Loucy (cell line): ENCODE data around the gene RUNX2.

Experiments used
- H2AFZ ChIP-seq: fragments of 200-600 bp; sonication (generic); 2 replicates; pipeline ENCODE4 v1.6.0; 2016; ENCODE audit warnings: antibody characterized with exemption, mild to moderate bottlenecking, low read length, moderate library complexity
- H3F3A ChIP-seq: fragments of 200-600 bp; 2 replicates; pipeline ENCODE4 v1.6.0; 2016; ENCODE audit warnings: antibody characterized with exemption, low read depth, mild to moderate bottlenecking
- H3K27me3 ChIP-seq: fragments of 200-600 bp; sonication (generic); 2 replicates; pipeline ENCODE4 v1.6.1; 2014; ENCODE audit warnings: low read length, mild to moderate bottlenecking; ENCODE audit not compliant: insufficient read depth, poor library complexity, severe bottlenecking
- H3K36me3 ChIP-seq: fragments of 200-600 bp; sonication (generic); 2 replicates; pipeline ENCODE4 v1.6.1; 2016; ENCODE audit warnings: low read length; ENCODE audit not compliant: insufficient read depth
- H3K4me1 ChIP-seq: fragments of 200-600 bp; sonication (generic); 2 replicates; pipeline ENCODE4 v1.5.1; 2014; ENCODE audit warnings: low read length, mild to moderate bottlenecking; ENCODE audit not compliant: insufficient read depth, poor library complexity, severe bottlenecking
- H3K4me2 ChIP-seq: fragments of 200-600 bp; sonication (generic); 2 replicates; pipeline ENCODE4 v1.6.0; 2014; ENCODE audit warnings: antibody characterized with exemption, low read length, low read depth, mild to moderate bottlenecking; ENCODE audit not compliant: poor library complexity, severe bottlenecking
- H3K4me3 ChIP-seq: fragments of 200-600 bp; sonication (generic); 2 replicates; pipeline ENCODE4 v1.5.1; 2014; ENCODE audit warnings: low read length, mild to moderate bottlenecking, mixed read lengths; ENCODE audit not compliant: poor library complexity, severe bottlenecking
- H3K79me2 ChIP-seq: fragments of 200-600 bp; sonication (generic); 2 replicates; pipeline ENCODE4 v1.6.1; 2014; ENCODE audit warnings: low read length; ENCODE audit not compliant: insufficient read depth
- H3K9ac ChIP-seq: fragments of 200-600 bp; sonication (generic); 2 replicates; pipeline ENCODE4 v1.6.0; 2014; ENCODE audit warnings: mild to moderate bottlenecking, low read depth, low read length, moderate library complexity; ENCODE audit not compliant: poor library complexity, severe bottlenecking
- H3K9me2 ChIP-seq: fragments of 200-600 bp; sonication (generic); replicated peaks from 2 replicates; pipeline ENCODE4 v1.6.1; 2016; ENCODE audit warnings: low read depth, low read length, mixed read lengths
- H3K9me3 ChIP-seq: fragments of 200-600 bp; sonication (generic); 2 replicates; pipeline ENCODE4 v1.6.1; 2014; ENCODE audit warnings: mild to moderate bottlenecking, antibody characterized with exemption, low read length, low read depth; ENCODE audit not compliant: insufficient read depth
- H4K20me1 ChIP-seq: fragments of 200-600 bp; sonication (generic); 2 replicates; pipeline ENCODE4 v1.6.0; 2014; ENCODE audit warnings: antibody characterized with exemption, low read length, mild to moderate bottlenecking; ENCODE audit not compliant: insufficient read depth, poor library complexity, severe bottlenecking
- EZH2phosphoT487 ChIP-seq: fragments of 200-600 bp; IDR thresholded peaks from 2 replicates; pipeline ENCODE4 v1.6.1; 2018; ENCODE audit warnings: antibody characterized with exemption, mild to moderate bottlenecking, moderate library complexity, borderline replicate concordance
- TF ChIP-seq, protein P1 (sequence below): fragments of 200-600 bp; sonication (generic); conservative IDR thresholded peaks from 2 replicates; pipeline ENCODE4 v1.5.1; 2014; ENCODE audit warnings: mild to moderate bottlenecking, antibody characterized with exemption, low read length

Gene RUNX2

DNA sequence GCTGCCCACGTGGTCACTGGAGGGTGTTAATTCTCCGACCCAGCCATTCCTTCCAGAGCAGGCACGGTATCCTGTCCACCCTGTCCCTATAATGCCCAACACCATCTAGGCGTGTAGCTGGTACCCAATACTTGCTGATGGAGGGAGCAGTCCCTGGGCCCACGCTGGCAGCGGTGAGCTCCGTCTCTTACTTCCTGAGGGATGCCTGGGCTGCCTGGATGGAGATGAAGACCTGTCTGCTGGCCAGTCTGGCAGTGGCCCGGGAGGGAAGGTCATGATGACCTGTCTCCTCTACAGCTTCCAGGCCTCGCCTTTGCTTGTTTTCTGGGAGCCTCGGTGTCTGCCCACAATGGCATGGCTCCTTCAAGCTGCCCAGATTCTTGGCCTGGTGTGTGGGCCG is 347.5 kb downstream of the RUNX2 start:
- Histone ChIP-seq H4K20me1 (no peaks in the 10 kb centered on the region), H3K79me2 (no peaks in the 10 kb centered on the region), H3K9ac (no peak overlapping the region), H3K36me3 (no peaks in the 10 kb centered on the region), H3K4me3 (no peak overlapping the region), H3K4me2 (no peak overlapping the region), H3K27me3 (no peaks in the 10 kb centered on the region), H2AFZ (no peak overlapping the region), H3K9me3 (0 out of 2 replicates have a peak, but pooled peaks cover 5% of the 10 kb centered on the region), H3F3A (peaks cover 6% of the 10 kb centered on the region), H3K4me1 (peaks cover 27% of the 10 kb centered on the region), H3K9me2 (no peaks in the 10 kb centered on the region)
- no peak for TF ChIP-seq EZH2phosphoT487
- TF ChIP-seq, protein P1, sequence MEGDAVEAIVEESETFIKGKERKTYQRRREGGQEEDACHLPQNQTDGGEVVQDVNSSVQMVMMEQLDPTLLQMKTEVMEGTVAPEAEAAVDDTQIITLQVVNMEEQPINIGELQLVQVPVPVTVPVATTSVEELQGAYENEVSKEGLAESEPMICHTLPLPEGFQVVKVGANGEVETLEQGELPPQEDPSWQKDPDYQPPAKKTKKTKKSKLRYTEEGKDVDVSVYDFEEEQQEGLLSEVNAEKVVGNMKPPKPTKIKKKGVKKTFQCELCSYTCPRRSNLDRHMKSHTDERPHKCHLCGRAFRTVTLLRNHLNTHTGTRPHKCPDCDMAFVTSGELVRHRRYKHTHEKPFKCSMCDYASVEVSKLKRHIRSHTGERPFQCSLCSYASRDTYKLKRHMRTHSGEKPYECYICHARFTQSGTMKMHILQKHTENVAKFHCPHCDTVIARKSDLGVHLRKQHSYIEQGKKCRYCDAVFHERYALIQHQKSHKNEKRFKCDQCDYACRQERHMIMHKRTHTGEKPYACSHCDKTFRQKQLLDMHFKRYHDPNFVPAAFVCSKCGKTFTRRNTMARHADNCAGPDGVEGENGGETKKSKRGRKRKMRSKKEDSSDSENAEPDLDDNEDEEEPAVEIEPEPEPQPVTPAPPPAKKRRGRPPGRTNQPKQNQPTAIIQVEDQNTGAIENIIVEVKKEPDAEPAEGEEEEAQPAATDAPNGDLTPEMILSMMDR = no peak

DNA sequence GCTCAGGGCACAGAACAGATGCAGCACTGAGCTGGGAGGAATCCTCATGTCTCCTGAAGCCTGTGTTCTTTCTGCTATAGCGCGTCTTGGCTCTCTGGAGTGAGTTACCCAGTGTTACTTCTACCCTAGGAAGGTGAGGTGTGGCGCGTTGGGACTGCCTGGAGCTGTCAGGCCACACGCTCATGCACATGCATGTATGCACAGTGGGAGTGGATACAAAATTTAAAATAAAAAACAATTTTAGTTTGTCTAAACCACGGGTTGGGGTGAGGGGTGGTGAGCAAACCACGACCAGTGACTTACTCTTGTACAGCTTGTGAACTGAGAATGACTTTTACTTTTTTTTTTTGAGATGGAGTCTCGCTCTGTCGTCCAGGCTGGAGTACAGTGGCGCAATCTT is 348.2 kb downstream of the RUNX2 start:
- TF ChIP-seq, protein P1 = no peak
- TF ChIP-seq EZH2phosphoT487 = no peak
- H3K4me2 ChIP-seq = peak overlapping the region; percentile 90
- peaks cover 6% of the 10 kb centered on the region for H3F3A ChIP-seq

DNA sequence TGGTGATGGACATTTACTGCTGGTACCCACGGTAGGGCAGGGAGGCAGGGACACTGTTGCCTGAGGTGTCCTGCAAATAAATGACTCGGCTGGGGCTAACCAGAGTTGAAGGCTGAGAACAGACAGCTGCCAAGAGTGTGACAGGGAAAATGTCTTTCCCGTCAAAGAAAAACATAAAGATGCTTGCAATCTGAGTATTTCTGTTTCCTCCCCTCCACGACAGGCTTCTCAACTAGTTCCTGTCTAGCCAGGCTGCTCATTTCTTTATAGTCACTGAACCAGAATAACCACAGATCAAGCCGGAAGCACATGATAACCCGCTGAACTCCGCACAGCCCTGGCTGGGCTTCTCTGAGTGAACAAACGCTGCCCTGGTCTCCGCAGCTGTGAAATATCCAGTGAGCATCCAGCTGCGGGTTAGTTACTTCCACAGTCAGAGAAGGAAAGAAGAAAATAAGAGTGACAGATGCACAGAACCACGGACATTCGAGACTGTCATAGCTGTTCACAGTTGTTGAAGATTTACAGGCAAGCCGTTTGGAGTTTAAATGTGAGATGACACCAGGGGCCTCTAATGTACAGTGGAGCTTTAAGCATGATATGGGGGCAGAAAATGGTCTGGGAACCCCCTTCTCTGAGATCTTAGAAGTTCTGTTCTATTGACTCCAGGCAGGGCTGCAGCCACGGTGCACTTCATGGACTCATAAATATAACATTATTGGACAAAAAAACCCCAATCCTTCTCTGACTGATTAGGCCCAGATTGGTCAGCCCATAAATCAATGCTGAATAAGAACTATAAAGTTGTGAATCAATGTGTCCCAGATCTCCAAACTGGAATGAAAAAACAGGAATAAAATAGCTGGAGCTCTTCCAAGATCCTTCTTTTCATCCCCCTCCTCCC is 349.5 kb downstream of the RUNX2 start:
- no peak for TF ChIP-seq EZH2phosphoT487
- TF ChIP-seq, protein P1 = no peak
- peak overlapping the region; percentile 45 for H3K9ac ChIP-seq
- peak overlapping the region; percentile 90 for H3K4me2 ChIP-seq
- H3K4me1 ChIP-seq = peaks cover 27% of the 10 kb centered on the region
- no peaks in the 10 kb centered on the region for H3K9me2 ChIP-seq
- 0 out of 2 replicates have a peak, but pooled peaks cover 5% of the 10 kb centered on the region for H3K9me3 ChIP-seq
- no peaks in the 10 kb centered on the region for H3K27me3 ChIP-seq
- H3F3A ChIP-seq = peaks cover 6% of the 10 kb centered on the region
- no peak overlapping the region for H2AFZ ChIP-seq
- H3K79me2 ChIP-seq = no peaks in the 10 kb centered on the region
- peak overlapping the region; percentile 64 for H3K4me3 ChIP-seq
- H4K20me1 ChIP-seq = no peaks in the 10 kb centered on the region
- no peaks in the 10 kb centered on the region for H3K36me3 ChIP-seq

More for the DNA sequence above, 348.2 kb downstream of the RUNX2 start:
- Histone ChIP-seq H3K27me3 (no peaks in the 10 kb centered on the region), H3K36me3 (no peaks in the 10 kb centered on the region), H3K4me3 (no peak overlapping the region), H3K79me2 (no peaks in the 10 kb centered on the region), H3K9me3 (0 out of 2 replicates have a peak, but pooled peaks cover 5% of the 10 kb centered on the region), H3K9me2 (no peaks in the 10 kb centered on the region), H3K4me1 (peaks cover 27% of the 10 kb centered on the region), H4K20me1 (no peaks in the 10 kb centered on the region), H3K9ac (no peak overlapping the region), H2AFZ (no peak overlapping the region)
